Neuronal stem cell (in vitro differentiated cells): ENCODE data around the gene TYK2.

ENCODE experiments used
- DNase-seq: peaks from one replicate; pipeline ENCODE4 v3.0.0-alpha.2; 2013; ENCODE audit warnings: low spot score
- H2AFZ ChIP-seq: one replicate; pipeline ENCODE4 v1.6.1; 2013; ENCODE audit warnings: mild to moderate bottlenecking, low read length, inconsistent platforms
- H2AK5ac ChIP-seq: 2 replicates; pipeline ENCODE4 v1.6.1; 2013; ENCODE audit warnings: low read depth, mild to moderate bottlenecking, inconsistent platforms, low read length, moderate library complexity, mixed read lengths
- H2BK120ac ChIP-seq: 2 replicates; pipeline ENCODE4 v1.6.1; 2013; ENCODE audit warnings: low read depth, mild to moderate bottlenecking, inconsistent platforms, low read length, moderate library complexity, mixed read lengths
- H2BK12ac ChIP-seq: one replicate; pipeline ENCODE4 v1.6.1; 2013; ENCODE audit warnings: low read length, inconsistent platforms
- H2BK15ac ChIP-seq: 2 replicates; pipeline ENCODE4 v1.6.1; 2013; ENCODE audit warnings: mild to moderate bottlenecking, low read length, inconsistent platforms, mixed read lengths
- H2BK5ac ChIP-seq: one replicate; pipeline ENCODE4 v1.6.1; 2013; ENCODE audit warnings: inconsistent platforms, mild to moderate bottlenecking, low read length, moderate library complexity
- H3K14ac ChIP-seq: one replicate; pipeline ENCODE4 v1.6.1; 2013; ENCODE audit warnings: low read length, inconsistent platforms
- H3K18ac ChIP-seq: 2 replicates; pipeline ENCODE4 v1.6.1; 2013; ENCODE audit warnings: low read length, inconsistent platforms
- H3K23ac ChIP-seq: 2 replicates; pipeline ENCODE4 v1.6.1; 2013; ENCODE audit warnings: low read depth, mild to moderate bottlenecking, mixed read lengths, low read length, inconsistent platforms; ENCODE audit not compliant: poor library complexity
- H3K27ac ChIP-seq: replicated peaks from 3 replicates; pipeline ENCODE4 v1.5.1; 2013; ENCODE audit warnings: low read length, inconsistent platforms
- H3K27me3 ChIP-seq, 3 experiments: 2 replicates each; pipeline ENCODE4 v1.6.1; 2013; ENCODE audit warnings: low read length in 3 of 3, mild to moderate bottlenecking in 2 of 3, inconsistent platforms in 1 of 3, low read depth in 1 of 3, mixed read lengths in 1 of 3, moderate library complexity in 1 of 3; ENCODE audit not compliant: control insufficient read depth in 3 of 3, insufficient read depth in 3 of 3
- H3K36me3 ChIP-seq, 2 donors: replicated peaks in 1 of 2; 2 replicates each; pipeline ENCODE4 v1.6.1; 2013; ENCODE audit warnings: low read length in 2 of 2; ENCODE audit not compliant: control insufficient read depth in 2 of 2, insufficient read depth in 2 of 2
- H3K4ac ChIP-seq: 2 replicates; pipeline ENCODE4 v1.6.1; 2013; ENCODE audit warnings: inconsistent platforms, mild to moderate bottlenecking, low read length, moderate library complexity
- H3K4me1 ChIP-seq, 2 donors: 1 replicate in 1 of 2; 2 replicates in 1 of 2; pipeline ENCODE4 v1.6.1; 2013; ENCODE audit warnings: low read length in 2 of 2, low read depth in 1 of 2; ENCODE audit not compliant: control insufficient read depth in 2 of 2, insufficient read depth in 1 of 2
- H3K4me2 ChIP-seq: one replicate; pipeline ENCODE4 v1.6.1; 2013; ENCODE audit warnings: mild to moderate bottlenecking, low read length, inconsistent platforms; ENCODE audit not compliant: insufficient read depth, poor library complexity, severe bottlenecking
- H3K4me3 ChIP-seq, 2 donors: 2 replicates each; pipeline ENCODE4 v1.5.1; 2013; ENCODE audit warnings: low read length in 2 of 2, mild to moderate bottlenecking in 2 of 2, inconsistent platforms in 1 of 2, moderate library complexity in 1 of 2
- H3K79me1 ChIP-seq: one replicate; pipeline ENCODE4 v1.6.1; 2013; ENCODE audit warnings: low read depth, mild to moderate bottlenecking, inconsistent platforms, low read length, moderate library complexity
- H3K9ac ChIP-seq: one replicate; pipeline ENCODE4 v1.6.1; 2013; ENCODE audit warnings: mild to moderate bottlenecking, low read depth, low read length, inconsistent platforms; ENCODE audit not compliant: poor library complexity
- H3K9me3 ChIP-seq, 2 donors: replicated peaks in 1 of 2; 2 replicates each; pipeline versions ENCODE3 to v1.6.1; 2013; ENCODE audit warnings: low read length in 2 of 2, mild to moderate bottlenecking in 2 of 2, inconsistent platforms in 1 of 2, low read depth in 1 of 2, mixed read lengths in 1 of 2, moderate library complexity in 1 of 2; ENCODE audit not compliant: control insufficient read depth in 2 of 2, insufficient read depth in 1 of 2
- H4K8ac ChIP-seq: one replicate; pipeline ENCODE4 v1.6.1; 2013; ENCODE audit warnings: low read depth, mild to moderate bottlenecking, inconsistent platforms, low read length, moderate library complexity
- H4K91ac ChIP-seq: one replicate; pipeline ENCODE4 v1.6.1; 2013; ENCODE audit warnings: low read length, low read depth, mild to moderate bottlenecking, inconsistent platforms; ENCODE audit not compliant: poor library complexity
- WGBS, 2 donors: extraction: QIAGEN DNeasy Blood & Tissue Kit; methylation state at CpG; one replicate each; pipeline ENCODE4 v1.1.7; 2013; ENCODE audit warnings: missing lambda C conversion rate in 2 of 2, mixed read lengths in 1 of 2; ENCODE audit not compliant: insufficient read length in 2 of 2, insufficient replicate concordance in 1 of 2; ENCODE audit errors: extremely low coverage in 2 of 2; 5-methylcytosine and 5-hydroxymethylcytosine counted together

Gene TYK2

GRCh38 chr19:10392120-10392519 lies 11.7 kb upstream of the TYK2 start:
- Histone ChIP-seq H3K79me1 (peaks cover 4% of the 10 kb centered on the region), H4K8ac (no peak overlapping the region), H3K4ac (no peak overlapping the region), H2AK5ac (no peak overlapping the region), H3K27ac (no peak overlapping the region), H3K4me2 (no peak overlapping the region), H2BK12ac (no peak overlapping the region), H2AFZ (no peak overlapping the region), H3K9me3 (peaks cover 0 to 1% of the 10 kb centered on the region in 2 donors), H3K27me3 (no peaks in the 10 kb centered on the region), H3K4me1 (no peaks in the 10 kb centered on the region), H3K9ac (no peak overlapping the region), H3K14ac (no peak overlapping the region), H3K36me3 (peaks cover 27 to 70% of the 10 kb centered on the region in 2 donors), H4K91ac (no peak overlapping the region), H2BK15ac (no peak overlapping the region), H3K18ac (no peak overlapping the region), H2BK5ac (no peak overlapping the region), H3K4me3 (no peak overlapping the region), H3K23ac (no peak overlapping the region), H2BK120ac (no peak overlapping the region)
- no CpG with 5 or more reads among the region's 6 CpGs for WGBS, 2 donors
- DNase-seq: no peak

- no peak overlapping the region for H3K9ac ChIP-seq
Observed at GRCh38 chr19:10390652-10391286, 10.4 kb upstream of the TYK2 start.

GRCh38 chr19:10389863-10390262 lies 9.5 kb upstream of the TYK2 start:
- no peaks in the 10 kb centered on the region for H3K27me3 ChIP-seq
- WGBS, 2 donors: no CpG with 5 or more reads among the region's 12 CpGs

More at GRCh38 chr19:10390652-10391286, 10.4 kb upstream of the TYK2 start:
- no peak overlapping the region for H2BK120ac ChIP-seq
- no peak overlapping the region for H2BK12ac ChIP-seq
- H3K27ac ChIP-seq: no peak overlapping the region
- H3K27me3 ChIP-seq: no peaks in the 10 kb centered on the region
- no peak overlapping the region for H3K4me3 ChIP-seq
- H3K14ac ChIP-seq: no peak overlapping the region
- peaks cover 26 to 57% of the 10 kb centered on the region in 2 donors for H3K36me3 ChIP-seq
- H3K79me1 ChIP-seq: no peaks in the 10 kb centered on the region
- H4K91ac ChIP-seq: no peak overlapping the region
- no peak overlapping the region for H3K4me2 ChIP-seq
- no peak overlapping the region for H3K18ac ChIP-seq
- H3K4ac ChIP-seq: no peak overlapping the region
- H3K4me1 ChIP-seq: no peaks in the 10 kb centered on the region
- H4K8ac ChIP-seq: no peak overlapping the region
- H2AK5ac ChIP-seq: no peak overlapping the region
- peak; percentile 68 for DNase-seq
- H3K23ac ChIP-seq: no peak overlapping the region
- peaks cover 0 to 1% of the 10 kb centered on the region in 2 donors for H3K9me3 ChIP-seq
- WGBS, 2 donors: no CpG with 5 or more reads among the region's 9 CpGs
- no peak overlapping the region for H2BK5ac ChIP-seq
- no peak overlapping the region for H2AFZ ChIP-seq
- H2BK15ac ChIP-seq: no peak overlapping the region

GRCh38 chr19:10388957-10389356 lies 8.6 kb upstream of the TYK2 start:
- no peak overlapping the region for H2AFZ ChIP-seq
- H3K9me3 ChIP-seq: peaks cover 0 to 1% of the 10 kb centered on the region in 2 donors
- no peaks in the 10 kb centered on the region for H3K27me3 ChIP-seq
- no peak overlapping the region for H4K91ac ChIP-seq
- H3K23ac ChIP-seq: no peak overlapping the region
- no peak overlapping the region for H4K8ac ChIP-seq
- H3K4me1 ChIP-seq: no peaks in the 10 kb centered on the region
- no peak overlapping the region for H3K14ac ChIP-seq
- H3K9ac ChIP-seq: no peak overlapping the region
- H3K4ac ChIP-seq: no peak overlapping the region
- H2BK15ac ChIP-seq: no peak overlapping the region
- no peaks in the 10 kb centered on the region for H3K79me1 ChIP-seq
- H3K36me3 ChIP-seq: peaks cover 14 to 41% of the 10 kb centered on the region in 2 donors
- WGBS, 2 donors: no CpG with 5 or more reads among the region's 3 CpGs
- H2BK12ac ChIP-seq: no peak overlapping the region
- no peak overlapping the region for H2AK5ac ChIP-seq
- H3K4me3 ChIP-seq: peak overlapping the region in 1 of 2 donors; percentile 2
- H3K4me2 ChIP-seq: no peak overlapping the region
- no peak overlapping the region for H3K27ac ChIP-seq
- H2BK120ac ChIP-seq: no peak overlapping the region
- no peak overlapping the region for H3K18ac ChIP-seq
- peak; percentile 85 for DNase-seq
- H2BK5ac ChIP-seq: no peak overlapping the region

More at GRCh38 chr19:10389863-10390262, 9.5 kb upstream of the TYK2 start:
- H4K91ac ChIP-seq: no peak overlapping the region
- no peak overlapping the region for H3K23ac ChIP-seq
- no peak overlapping the region for H3K27ac ChIP-seq
- no peak overlapping the region for H4K8ac ChIP-seq
- no peak overlapping the region for H2AK5ac ChIP-seq
- no peak overlapping the region for H2BK5ac ChIP-seq
- H3K9ac ChIP-seq: no peak overlapping the region
- no peak overlapping the region for H3K14ac ChIP-seq
- peaks cover 19 to 49% of the 10 kb centered on the region in 2 donors for H3K36me3 ChIP-seq
- H3K9me3 ChIP-seq: peaks cover 0 to 1% of the 10 kb centered on the region in 2 donors
- no peak overlapping the region for H2AFZ ChIP-seq
- H3K18ac ChIP-seq: no peak overlapping the region
- no peak overlapping the region for H2BK12ac ChIP-seq
- no peak overlapping the region for H2BK15ac ChIP-seq
- no peak for DNase-seq
- H3K79me1 ChIP-seq: no peaks in the 10 kb centered on the region
- no peak overlapping the region for H2BK120ac ChIP-seq
- no peak overlapping the region for H3K4ac ChIP-seq
- no peak overlapping the region for H3K4me2 ChIP-seq
- H3K4me1 ChIP-seq: no peaks in the 10 kb centered on the region
- no peak overlapping the region for H3K4me3 ChIP-seq
